Measurements from ENCODE around the gene PEX10. TPM values are rescaled to one million over a fixed set of nuclear protein-coding genes. Genes with fewer than 3 reads are reported as not detected.

The PEX10 gene
- polyA plus RNA-seq, 1 experiment: 11.9 TPM

DNA sequence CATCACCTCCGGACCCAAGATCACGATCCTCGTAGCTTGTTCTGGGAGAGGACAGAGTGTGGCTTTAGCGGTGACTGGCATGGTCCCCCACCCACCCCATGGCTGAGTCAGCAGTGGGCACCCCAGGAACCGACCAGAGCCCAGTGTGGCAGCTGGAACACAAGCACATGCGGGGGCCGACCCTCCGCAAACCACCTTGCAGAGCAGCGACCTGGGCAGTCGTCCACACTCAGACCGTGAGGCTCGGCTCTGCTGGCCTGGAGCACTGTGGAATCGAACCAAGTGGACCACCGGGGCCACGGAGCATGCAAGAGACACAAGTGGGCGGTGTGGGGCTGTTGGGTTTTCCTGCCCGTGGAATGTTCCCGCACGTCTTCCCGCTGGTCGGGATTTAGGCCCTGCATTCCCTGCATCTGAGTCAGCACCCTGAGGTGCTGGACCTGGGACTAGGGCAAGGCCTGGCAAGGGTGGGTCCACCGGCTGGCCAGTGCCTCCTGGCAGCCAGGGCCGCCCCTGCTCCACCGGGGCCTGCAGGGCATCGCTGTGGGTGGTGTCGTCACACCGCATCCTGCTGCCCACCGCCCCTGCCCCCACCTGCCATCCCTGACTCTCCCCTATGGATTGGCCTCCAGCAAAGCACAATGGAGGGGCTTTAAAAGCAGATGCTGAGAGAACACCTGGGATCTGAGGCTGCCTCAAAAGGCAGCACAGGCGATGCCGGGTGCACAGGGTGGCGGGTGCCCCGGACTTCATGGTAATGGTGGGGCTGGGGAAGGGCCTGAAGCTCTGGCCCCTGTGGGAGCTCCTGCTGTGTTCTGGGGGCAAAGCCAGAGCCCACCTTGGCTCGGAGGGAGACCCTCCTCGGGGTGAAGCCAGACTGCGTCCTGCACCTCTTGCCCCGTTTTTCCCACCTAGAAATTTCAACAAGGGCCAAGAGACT is 39.5 kb downstream of the PEX10 start:
- TF ChIP-seq, protein P1, sequence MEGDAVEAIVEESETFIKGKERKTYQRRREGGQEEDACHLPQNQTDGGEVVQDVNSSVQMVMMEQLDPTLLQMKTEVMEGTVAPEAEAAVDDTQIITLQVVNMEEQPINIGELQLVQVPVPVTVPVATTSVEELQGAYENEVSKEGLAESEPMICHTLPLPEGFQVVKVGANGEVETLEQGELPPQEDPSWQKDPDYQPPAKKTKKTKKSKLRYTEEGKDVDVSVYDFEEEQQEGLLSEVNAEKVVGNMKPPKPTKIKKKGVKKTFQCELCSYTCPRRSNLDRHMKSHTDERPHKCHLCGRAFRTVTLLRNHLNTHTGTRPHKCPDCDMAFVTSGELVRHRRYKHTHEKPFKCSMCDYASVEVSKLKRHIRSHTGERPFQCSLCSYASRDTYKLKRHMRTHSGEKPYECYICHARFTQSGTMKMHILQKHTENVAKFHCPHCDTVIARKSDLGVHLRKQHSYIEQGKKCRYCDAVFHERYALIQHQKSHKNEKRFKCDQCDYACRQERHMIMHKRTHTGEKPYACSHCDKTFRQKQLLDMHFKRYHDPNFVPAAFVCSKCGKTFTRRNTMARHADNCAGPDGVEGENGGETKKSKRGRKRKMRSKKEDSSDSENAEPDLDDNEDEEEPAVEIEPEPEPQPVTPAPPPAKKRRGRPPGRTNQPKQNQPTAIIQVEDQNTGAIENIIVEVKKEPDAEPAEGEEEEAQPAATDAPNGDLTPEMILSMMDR (IDR thresholded peaks at IDR 0.05; ENCODE audit: low read depth, low read length): no peak
- Histone ChIP-seq H3K27ac (ENCODE audit: low read depth, low read length) (no peak overlapping the region), H3K27me3 (ENCODE audit: control insufficient read depth, insufficient read depth, low read length) (no peaks in the 10 kb centered on the region), H3K4me3 (ENCODE audit: low read depth, low read length) (no peak overlapping the region), H3K9me3 (ENCODE audit: control insufficient read depth, insufficient read depth, low read length) (no peaks in the 10 kb centered on the region; the same call in 1 of the 2 replicates)
- DNase-seq (ENCODE audit: low read depth, low spot score): no peak
- ChIA-PET POLR2A (no interaction called here), CTCF (interaction anchor here (1.3 to 3.1 kb wide), 2 partner anchors 9 to 178 kb away, joined by 5 to 11 read pairs; no protein-coding TSS in a partner anchor)

DNA sequence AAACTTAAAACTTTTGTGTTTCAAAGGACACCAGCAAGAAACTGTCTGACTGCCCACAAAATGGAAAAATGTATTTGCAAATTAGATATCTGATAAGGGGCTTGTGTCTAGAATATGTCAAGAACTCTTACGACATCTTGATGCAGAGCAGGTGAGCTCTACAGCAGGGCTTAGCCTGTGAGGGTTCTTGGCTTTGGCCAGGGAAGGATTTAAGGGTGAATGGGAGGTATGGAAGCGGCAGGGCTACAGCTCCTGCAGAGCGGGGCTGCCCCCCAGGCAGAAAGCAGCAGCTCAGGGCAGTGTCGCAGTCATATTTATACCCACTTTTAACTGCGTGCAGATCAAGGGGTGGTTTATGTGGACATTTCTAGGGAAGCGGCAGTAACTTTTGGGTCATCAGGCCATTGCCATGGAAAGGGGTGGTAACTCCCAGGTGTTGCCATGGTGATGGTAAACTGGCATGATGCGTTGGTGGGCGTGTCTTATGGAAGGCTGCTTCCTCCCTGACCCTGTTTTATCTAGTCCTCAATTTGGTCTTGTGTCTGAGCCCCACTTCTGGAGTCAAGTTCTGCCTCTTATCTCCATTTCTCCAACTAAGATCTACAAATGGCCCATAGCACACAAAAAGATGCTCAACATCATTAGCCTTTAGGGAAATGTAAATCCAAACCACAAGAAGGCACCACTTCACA is 44.2 kb downstream of the PEX10 start:
- DNase-seq (ENCODE audit: low read depth, low spot score): no peak
- Histone ChIP-seq H3K9me3 (ENCODE audit: control insufficient read depth, insufficient read depth, low read length) (no peaks in the 10 kb centered on the region; the same call in 1 of the 2 replicates), H3K27ac (ENCODE audit: low read depth, low read length) (no peak overlapping the region), H3K27me3 (ENCODE audit: control insufficient read depth, insufficient read depth, low read length) (no peaks in the 10 kb centered on the region), H3K4me3 (ENCODE audit: low read depth, low read length) (no peak overlapping the region)
- ChIA-PET POLR2A (interaction anchor here (0.7 kb wide), 1 partner anchor 42 kb away, joined by 7 read pairs; no protein-coding TSS in a partner anchor), CTCF (interaction anchor here (1.2 kb wide), 1 partner anchor 13 kb away, joined by 6 read pairs; no protein-coding TSS in a partner anchor)
- TF ChIP-seq, protein P1 (IDR thresholded peaks at IDR 0.05; ENCODE audit: low read depth, low read length): no peak

DNA sequence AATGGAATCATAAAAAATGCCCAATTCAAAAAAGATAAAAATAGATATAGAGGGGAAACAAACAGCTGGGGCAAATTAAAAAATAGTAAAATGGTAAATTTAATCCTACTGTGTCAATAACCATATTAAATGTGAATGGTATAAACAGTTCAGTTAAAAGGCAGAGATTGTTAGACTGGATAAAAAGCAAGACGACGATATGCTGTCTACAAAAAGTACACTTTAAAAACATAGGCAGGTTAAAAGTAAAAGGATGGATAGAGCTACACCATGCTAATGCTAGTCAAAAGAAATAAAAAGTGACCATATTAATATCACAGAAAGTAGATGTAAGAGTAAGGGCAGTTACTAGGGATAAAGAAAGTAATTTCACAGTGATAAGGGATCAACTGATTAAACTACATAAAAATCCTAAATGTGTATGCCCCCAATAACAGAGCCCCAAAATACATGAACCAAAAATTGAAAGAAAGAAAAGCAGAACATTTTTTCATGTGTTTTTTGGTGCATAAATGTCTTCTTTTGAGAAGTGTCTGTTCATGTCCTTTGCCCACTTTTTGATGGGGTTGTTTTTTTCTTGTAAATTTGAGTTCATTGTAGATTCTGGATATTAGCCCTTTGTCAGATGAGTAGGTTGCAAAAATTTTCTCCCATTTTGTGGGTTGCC is 48.4 kb downstream of the PEX10 start:
- no peaks in the 10 kb centered on the region; the same call in 1 of the 2 replicates for H3K9me3 ChIP-seq (ENCODE audit: control insufficient read depth, insufficient read depth, low read length)
- no peak overlapping the region for H3K4me3 ChIP-seq (ENCODE audit: low read depth, low read length)
- TF ChIP-seq, protein P1 (IDR thresholded peaks at IDR 0.05; ENCODE audit: low read depth, low read length): no peak
- CTCF ChIA-PET: interaction anchor here (1.2 to 1.4 kb wide), 2 partner anchors 18 to 189 kb away, joined by 5 to 8 read pairs; no protein-coding TSS in a partner anchor
- H3K27ac ChIP-seq (ENCODE audit: low read depth, low read length): no peak overlapping the region
- POLR2A ChIA-PET: no interaction called here
- DNase-seq (ENCODE audit: low read depth, low spot score): no peak
- H3K27me3 ChIP-seq (ENCODE audit: control insufficient read depth, insufficient read depth, low read length): no peaks in the 10 kb centered on the region

DNA sequence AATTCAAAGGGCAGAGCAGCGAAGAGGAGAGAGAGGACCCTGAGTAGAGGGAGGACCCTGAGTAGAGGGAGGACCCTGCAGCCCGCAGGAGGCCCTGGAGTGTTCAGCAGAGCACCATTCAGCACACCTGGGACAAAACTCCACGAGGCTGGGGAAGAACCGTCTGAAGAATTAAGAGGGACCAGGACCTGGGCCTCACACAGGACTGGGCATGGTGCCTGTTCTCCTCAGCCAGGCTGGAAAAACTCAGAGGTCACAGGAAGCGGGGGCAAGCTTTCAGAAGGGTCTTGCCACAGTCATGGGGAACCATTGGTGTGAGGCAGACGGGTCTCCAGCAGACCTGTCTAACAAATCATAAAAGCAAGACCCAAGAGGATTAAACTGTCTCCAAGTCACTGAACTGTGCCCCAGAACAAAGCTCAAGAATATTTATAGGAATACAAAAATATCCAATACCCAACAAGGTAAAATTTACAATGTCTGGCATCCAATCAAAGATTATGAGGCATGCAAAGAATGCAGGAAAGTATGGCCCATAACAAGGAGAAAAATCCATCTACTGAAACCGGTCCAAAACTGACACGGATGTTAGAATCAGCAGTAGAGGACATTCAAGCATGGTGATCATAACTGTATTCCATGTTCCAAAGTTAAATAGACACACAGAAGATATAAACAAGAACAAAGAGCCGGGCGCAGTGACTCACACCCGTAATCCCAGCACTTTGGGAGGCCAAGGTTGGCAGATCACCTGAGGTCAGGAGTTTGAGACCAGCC is 51.6 kb downstream of the PEX10 start:
- Histone ChIP-seq H3K27ac (ENCODE audit: low read depth, low read length) (no peak overlapping the region), H3K4me3 (ENCODE audit: low read depth, low read length) (no peak overlapping the region), H3K27me3 (ENCODE audit: control insufficient read depth, insufficient read depth, low read length) (no peaks in the 10 kb centered on the region), H3K9me3 (ENCODE audit: control insufficient read depth, insufficient read depth, low read length) (no peaks in the 10 kb centered on the region; the same call in 1 of the 2 replicates)
- CTCF ChIA-PET: interaction anchor here (1.4 kb wide), 1 partner anchor 166 kb away, joined by 4 read pairs; the partner anchor contains the start of gene FAAP20
- POLR2A ChIA-PET: no interaction called here
- no peak for DNase-seq (ENCODE audit: low read depth, low spot score)
- TF ChIP-seq, protein P1 (IDR thresholded peaks at IDR 0.05; ENCODE audit: low read depth, low read length): no peak

Data from AG04450 (cell line).